ENCODE results near the gene MORF4L2.

DNA sequence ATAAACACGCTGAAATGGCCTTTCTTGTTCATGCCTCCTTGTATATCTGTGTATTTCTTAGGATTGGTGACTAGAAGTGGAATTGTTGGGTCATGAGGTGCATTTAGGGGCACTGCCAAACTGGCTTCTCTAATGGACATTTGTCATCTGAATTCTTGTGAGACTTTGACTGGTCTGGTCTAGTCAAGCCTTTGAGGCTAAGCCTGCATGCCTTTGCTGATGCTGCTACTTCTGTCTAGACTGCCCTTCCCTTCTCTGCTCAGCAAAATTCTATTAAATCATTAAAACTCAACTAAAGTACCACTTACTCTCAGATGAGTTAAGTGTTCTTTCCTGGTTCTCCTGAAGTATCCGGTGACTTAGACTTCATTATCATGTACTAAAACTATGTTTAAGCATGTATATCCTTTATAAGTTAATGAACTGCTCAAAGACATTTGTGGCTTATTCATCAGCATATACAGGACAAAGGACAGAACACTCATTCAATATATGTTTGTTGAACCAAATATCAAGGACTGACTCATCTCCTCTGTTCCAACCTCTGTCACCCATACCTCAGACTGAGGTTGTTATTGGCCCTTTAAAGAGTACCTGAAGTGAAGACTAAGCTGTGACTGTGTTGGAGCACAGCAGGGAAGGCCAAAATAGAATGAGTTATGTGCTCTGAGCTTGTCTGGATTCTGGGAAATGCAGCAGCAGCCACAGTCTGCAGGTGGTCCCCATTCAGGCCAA, 48.7 kb downstream of the MORF4L2 start:
- TF ChIP-seq, protein P1, sequence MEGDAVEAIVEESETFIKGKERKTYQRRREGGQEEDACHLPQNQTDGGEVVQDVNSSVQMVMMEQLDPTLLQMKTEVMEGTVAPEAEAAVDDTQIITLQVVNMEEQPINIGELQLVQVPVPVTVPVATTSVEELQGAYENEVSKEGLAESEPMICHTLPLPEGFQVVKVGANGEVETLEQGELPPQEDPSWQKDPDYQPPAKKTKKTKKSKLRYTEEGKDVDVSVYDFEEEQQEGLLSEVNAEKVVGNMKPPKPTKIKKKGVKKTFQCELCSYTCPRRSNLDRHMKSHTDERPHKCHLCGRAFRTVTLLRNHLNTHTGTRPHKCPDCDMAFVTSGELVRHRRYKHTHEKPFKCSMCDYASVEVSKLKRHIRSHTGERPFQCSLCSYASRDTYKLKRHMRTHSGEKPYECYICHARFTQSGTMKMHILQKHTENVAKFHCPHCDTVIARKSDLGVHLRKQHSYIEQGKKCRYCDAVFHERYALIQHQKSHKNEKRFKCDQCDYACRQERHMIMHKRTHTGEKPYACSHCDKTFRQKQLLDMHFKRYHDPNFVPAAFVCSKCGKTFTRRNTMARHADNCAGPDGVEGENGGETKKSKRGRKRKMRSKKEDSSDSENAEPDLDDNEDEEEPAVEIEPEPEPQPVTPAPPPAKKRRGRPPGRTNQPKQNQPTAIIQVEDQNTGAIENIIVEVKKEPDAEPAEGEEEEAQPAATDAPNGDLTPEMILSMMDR (IDR thresholded peaks at IDR 0.05): no peak
- no peak for TF ChIP-seq POLR2A (IDR thresholded peaks at IDR 0.05)

Data from uterus (tissue), 2 donors.